Activated CD8-positive, alpha-beta T cell treated with anti-CD3 and anti-CD28 coated beads for 36 hours (primary cell): ENCODE measurements around the gene CUL4A. TPM values are rescaled to one million over a fixed set of nuclear protein-coding genes. Genes with fewer than 3 reads are reported as not detected.

Source experiments
- ATAC-seq: fragments of 200-7000 bp; cut with Tn5 transposase; one replicate; pipeline ENCODE4 v1.10.0; 2021; ENCODE audit warnings: mild to moderate bottlenecking, moderate library complexity
- CTCF ChIA-PET: fragments of 350-600 bp; sonication (Branson Sonifier 250); formaldehyde crosslinking; loops from one replicate; lab custom pipeline; 2021; ENCODE audit warnings: antibody characterized with exemption; lab: Charles Lee
- POLR2A ChIA-PET: fragments of 350-600 bp; sonication (Branson Sonifier 250); formaldehyde crosslinking; loops from one replicate; lab custom pipeline; 2021; ENCODE audit warnings: antibody characterized with exemption; lab: Charles Lee
- DNase-seq: peaks from one replicate; pipeline ENCODE4 v3.0.0-alpha.2; 2020
- H3K27ac Mint-ChIP-seq: one replicate; pipeline ENCODE4 v1.8.0; 2021; ENCODE audit warnings: mild to moderate bottlenecking, mixed read lengths
- H3K27me3 Mint-ChIP-seq: one replicate; pipeline ENCODE4 v1.8.0; 2021; ENCODE audit warnings: mixed read lengths
- H3K36me3 Mint-ChIP-seq: one replicate; pipeline ENCODE4 v1.8.0; 2021; ENCODE audit warnings: low read depth, mixed read lengths
- H3K4me1 Mint-ChIP-seq: one replicate; pipeline ENCODE4 v1.8.0; 2021; ENCODE audit warnings: low read depth, mixed read lengths
- H3K4me3 Mint-ChIP-seq: one replicate; pipeline ENCODE4 v1.8.0; 2021; ENCODE audit warnings: mild to moderate bottlenecking, moderate library complexity, mixed read lengths
- H3K9me3 Mint-ChIP-seq: one replicate; pipeline ENCODE4 v1.8.0; 2021; ENCODE audit warnings: mixed read lengths
- CTCF ChIP-seq: fragments of 200-600 bp; IDR thresholded peaks from one replicate; pipeline ENCODE4 v1.8.0; 2022; ENCODE audit warnings: antibody characterized with exemption, mild to moderate bottlenecking
- intact Hi-C: fragments of 100-400 bp; cut with micrococcal nuclease; formaldehyde crosslinking; loops from one replicate; pipeline ENCODE4 v1.10.0; 2022
- total RNA-seq, 2 experiments: library from RNA; stranded (reverse); gene quantifications; one replicate each; pipeline ENCODE4 v1.2.3, GENCODE V29; 2021

The CUL4A gene
- total RNA-seq, 2 experiments from 2014 or later = 81.5 to 81.7 TPM

- Mint-ChIP-seq H3K27me3 (no peaks in the 10 kb centered on the region), H3K9me3 (no peaks in the 10 kb centered on the region), H3K36me3 (peaks cover 56% of the 10 kb centered on the region), H3K4me1 (peaks cover 12% of the 10 kb centered on the region), H3K27ac (no peak overlapping the region), H3K4me3 (no peak overlapping the region)
- intact Hi-C loops = no loop called here
- ChIA-PET POLR2A (interaction anchor here (0.6 to 0.7 kb wide), 2 partner anchors 18 to 105 kb away, joined by 3 read pairs; no protein-coding TSS in a partner anchor), CTCF (no interaction called here)
- no peak for TF ChIP-seq CTCF
- ATAC-seq (no peak), DNase-seq (no peak)
Measured at GRCh38 chr13:113178070-113178895, 31.1 kb upstream of the CUL4A start.

- TF ChIP-seq CTCF = no peak
- H3K4me3 Mint-ChIP-seq = no peak overlapping the region
- ChIA-PET CTCF (no interaction called here), POLR2A (interaction anchor here (0.6 to 0.7 kb wide), 2 partner anchors 19 to 105 kb away, joined by 3 read pairs; no protein-coding TSS in a partner anchor)
- intact Hi-C loops = no loop called here
- H3K4me1 Mint-ChIP-seq = peaks cover 18% of the 10 kb centered on the region
- peaks cover 61% of the 10 kb centered on the region for H3K36me3 Mint-ChIP-seq
- DNase-seq = no peak
- ATAC-seq = no peak
- H3K27ac Mint-ChIP-seq = no peak overlapping the region
- no peaks in the 10 kb centered on the region for H3K27me3 Mint-ChIP-seq
- no peaks in the 10 kb centered on the region for H3K9me3 Mint-ChIP-seq
Measured at GRCh38 chr13:113178896-113179167, 30.6 kb upstream of the CUL4A start.

GRCh38 chr13:113179374-113180230 is 29.8 kb upstream of the CUL4A start:
- Mint-ChIP-seq H3K27me3 (no peaks in the 10 kb centered on the region), H3K27ac (peak overlapping the region; percentile 50), H3K4me1 (peaks cover 19% of the 10 kb centered on the region), H3K36me3 (peaks cover 58% of the 10 kb centered on the region), H3K4me3 (no peak overlapping the region), H3K9me3 (no peaks in the 10 kb centered on the region)
- no peak for TF ChIP-seq CTCF
- ATAC-seq (peak; percentile 27), DNase-seq (no peak)
- intact Hi-C loops = no loop called here
- POLR2A ChIA-PET = interaction anchor here (0.6 kb wide), 1 partner anchor 106 kb away, joined by 3 read pairs; no protein-coding TSS in a partner anchor
- CTCF ChIA-PET = interaction anchor here (0.7 kb wide), 1 partner anchor 13 kb away, joined by 3 read pairs; no protein-coding TSS in a partner anchor

GRCh38 chr13:113182046-113182445 is 27.4 kb upstream of the CUL4A start:
- no peak for TF ChIP-seq CTCF
- Mint-ChIP-seq H3K36me3 (peaks cover 53% of the 10 kb centered on the region), H3K27me3 (no peaks in the 10 kb centered on the region), H3K4me1 (peaks cover 35% of the 10 kb centered on the region), H3K27ac (no peak overlapping the region), H3K4me3 (no peak overlapping the region), H3K9me3 (no peaks in the 10 kb centered on the region)
- intact Hi-C loops = no loop called here
- DNase-seq = no peak
- POLR2A ChIA-PET = interaction anchor here (1.1 kb wide), 1 partner anchor 16 kb away, joined by 3 read pairs; no protein-coding TSS in a partner anchor
- ATAC-seq = no peak
- CTCF ChIA-PET = no interaction called here
